ENCODE measurements around the gene SAP130. TPM values are rescaled to one million over a fixed set of nuclear protein-coding genes. Genes with fewer than 3 reads are reported as not detected.

SAP130 gene
- total and polyA plus RNA-seq, 2 of the 4 experiments (the other 2 are of a cell fraction) = 6.1 to 17.1 TPM

- Histone ChIP-seq H3K9me1 (ENCODE audit: insufficient read depth, low read length) (no peaks in the 10 kb centered on the region), H2BK5ac (ENCODE audit: low read depth, low read length, poor library complexity, severe bottlenecking) (no peak overlapping the region), H3K4me2 (ENCODE audit: low read depth, low read length) (no peak overlapping the region), H3K14ac (replicated peaks; ENCODE audit: low read depth, low read length) (no peak overlapping the region), H3K27me3 (ENCODE audit: control insufficient read depth, insufficient read depth, low read length) (peaks cover 6% of the 10 kb centered on the region; the same call in 1 of the 2 replicates), H3K9ac (ENCODE audit: low read depth, low read length) (no peak overlapping the region), H3K4me3 (ENCODE audit: insufficient read depth, low read depth, low read length) (no peak overlapping the region), H2AFZ (replicated peaks; ENCODE audit: low read length, poor library complexity) (peak overlapping the region; percentile 26), H2BK15ac (ENCODE audit: low read depth, low read length) (no peak overlapping the region), H3K18ac (ENCODE audit: low read depth, low read length) (no peak overlapping the region), H3K27ac (ENCODE audit: insufficient read depth, low read length) (no peak overlapping the region), H4K8ac (ENCODE audit: low read depth in 2 of 2, low read length in 2 of 2) (no peak overlapping the region), H2BK120ac (ENCODE audit: low read depth, low read length) (no peak overlapping the region), H4K20me1 (ENCODE audit: insufficient read depth, low read length) (no peaks in the 10 kb centered on the region), H2AK5ac (ENCODE audit: low read depth, low read length) (no peak overlapping the region), H2AK9ac (replicated peaks; ENCODE audit: low read depth, low read length, poor library complexity) (no peak overlapping the region), H4K5ac (ENCODE audit: low read depth, low read length) (no peak overlapping the region), H3K79me1 (ENCODE audit: low read depth in 1 of 2, low read length in 2 of 2) (no peaks in the 10 kb centered on the region), H3K56ac (ENCODE audit: extremely low read depth, insufficient read depth, low read length) (no peak overlapping the region), H3K23ac (ENCODE audit: low read depth, low read length) (no peak overlapping the region), H3K4me1 (ENCODE audit: control insufficient read depth, insufficient read depth, low read length) (no peaks in the 10 kb centered on the region), H3K4ac (ENCODE audit: low read depth, low read length) (no peak overlapping the region), H4K91ac (ENCODE audit: insufficient read depth, low read depth, low read length) (no peak overlapping the region), H3K9me3 (ENCODE audit: control insufficient read depth, insufficient read depth, low read length) (no peaks in the 10 kb centered on the region), H3K36me3 (ENCODE audit: control insufficient read depth, insufficient read depth, low read length) (no peaks in the 10 kb centered on the region), H2BK20ac (ENCODE audit: low read depth, low read length) (no peak overlapping the region)
- ATAC-seq (ENCODE audit: low read depth) = no peak
- intact Hi-C loops (cut with micrococcal nuclease) (no loop called here), dilution Hi-C loops (cut with HindIII; ENCODE audit: low sequenced_read_pairs, unreplicated experiment) (no loop called here), in situ Hi-C loops (cut with MboI; ENCODE audit: low sequenced_read_pairs) (no loop called here)
- ChIA-PET CTCF (no interaction called here), POLR2A (ENCODE audit: unreplicated experiment) (no interaction called here)
- no peak for DNase-seq
- TF ChIP-seq MXI1 (IDR thresholded peaks at IDR 0.05; ENCODE audit: borderline replicate concordance, low read depth, low read length) = no peak
- TF ChIP-seq USF2 (IDR thresholded peaks at IDR 0.05; ENCODE audit: low read depth, low read length) = no peak
- TF ChIP-seq CEBPB (IDR thresholded peaks at IDR 0.05; ENCODE audit: low read depth, low read length) = no peak
- no TSS peak for BruUV-seq (replicated peaks)
- WGBS, 2 experiments (ENCODE audit: extremely low coverage in 2 of 2, insufficient read length in 1 of 2) = 59% methylated on average over 7 of the region's 21 CpGs; no CpG with 5 or more reads in 1 of the 2 experiments
These were observed 121.5 kb downstream of the SAP130 start for GRCh38 chr2:127906206-127906926.

Data from IMR-90 (cell line).